Mucosa of descending colon (tissue), 3 donors: ENCODE results near the gene KRTAP1-4. TPM values are rescaled to one million over a fixed set of nuclear protein-coding genes. Genes with fewer than 3 reads are reported as not detected.

Experiments
- ATAC-seq: fragments of 200-7000 bp; cut with Tn5 transposase; one replicate; pipeline ENCODE4 v1.9.1; 2020; ENCODE audit warnings: mild to moderate bottlenecking, moderate library complexity
- DNase-seq, 3 donors: peaks; one replicate each; pipeline ENCODE4 v3.0.0-alpha.2; 2020
- H3K36me3 ChIP-seq: fragments of 200-600 bp; one replicate; pipeline ENCODE4 v1.8.0; 2021; ENCODE audit warnings: low read depth, mild to moderate bottlenecking
- H3K4me1 ChIP-seq: fragments of 200-600 bp; one replicate; pipeline ENCODE4 v1.8.0; 2021; ENCODE audit warnings: low read depth, mild to moderate bottlenecking
- H3K4me3 ChIP-seq: fragments of 200-600 bp; one replicate; pipeline ENCODE4 v1.8.0; 2021; ENCODE audit warnings: mild to moderate bottlenecking
- H3K9me3 ChIP-seq: fragments of 200-600 bp; one replicate; pipeline ENCODE4 v1.8.0; 2021; ENCODE audit warnings: mild to moderate bottlenecking
- intact Hi-C, 2 donors: fragments of 100-400 bp; cut with DNase I in 1 of 2; cut with micrococcal nuclease in 1 of 2; formaldehyde crosslinking; loops; one replicate each; pipeline versions ENCODE4 v1.11.0 to v1.11.1; 2022; cut with DNase I, micrococcal nuclease
- total RNA-seq, 3 donors: library from RNA; stranded (reverse); fragmentation: NEBNext Ultra II Directional in 2 of 3; extraction: Animal tissue kit (Norgen Biotek cat#: 25700) in 2 of 3; gene quantifications; one replicate each; pipeline versions ENCODE4 v1.2.1 to v1.2.4, GENCODE V29; 2021 to 2023
- TF ChIP-seq, protein P1 (sequence below): fragments of 200-600 bp; IDR thresholded peaks from one replicate; pipeline ENCODE4 v1.8.0; 2022; ENCODE audit warnings: antibody characterized with exemption, mild to moderate bottlenecking
- donor health status: DM: no; HTN: no; CAD: no; lungs with moderate emphysema.
- donor health status: DM: no; HTN: no; CAD: no.
- donor health status: DM: no; HTN: yes; CAD: no.

Gene KRTAP1-4
- total RNA-seq, 3 donors from 2014 or later = not detected

DNA sequence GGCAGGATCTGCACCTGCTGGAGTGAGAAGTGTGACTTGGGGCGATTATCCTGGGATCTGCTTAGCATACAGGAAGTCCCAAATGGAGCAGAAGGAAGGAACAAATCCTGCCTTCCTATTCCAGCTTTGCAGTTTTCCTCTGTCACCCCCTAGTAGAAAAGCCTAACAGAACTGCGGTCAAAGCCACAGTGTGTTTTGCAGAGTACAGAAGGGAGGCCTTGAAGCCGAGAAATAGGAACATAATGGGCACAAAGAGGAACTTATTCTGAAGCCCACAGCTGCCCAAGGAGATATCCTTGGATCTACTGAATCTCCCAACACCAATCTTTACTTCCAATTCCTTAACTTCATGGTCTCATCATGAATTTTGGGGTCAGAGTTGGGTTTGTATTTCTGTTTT is 11.5 kb downstream of the KRTAP1-4 start:
- TF ChIP-seq, protein P1, sequence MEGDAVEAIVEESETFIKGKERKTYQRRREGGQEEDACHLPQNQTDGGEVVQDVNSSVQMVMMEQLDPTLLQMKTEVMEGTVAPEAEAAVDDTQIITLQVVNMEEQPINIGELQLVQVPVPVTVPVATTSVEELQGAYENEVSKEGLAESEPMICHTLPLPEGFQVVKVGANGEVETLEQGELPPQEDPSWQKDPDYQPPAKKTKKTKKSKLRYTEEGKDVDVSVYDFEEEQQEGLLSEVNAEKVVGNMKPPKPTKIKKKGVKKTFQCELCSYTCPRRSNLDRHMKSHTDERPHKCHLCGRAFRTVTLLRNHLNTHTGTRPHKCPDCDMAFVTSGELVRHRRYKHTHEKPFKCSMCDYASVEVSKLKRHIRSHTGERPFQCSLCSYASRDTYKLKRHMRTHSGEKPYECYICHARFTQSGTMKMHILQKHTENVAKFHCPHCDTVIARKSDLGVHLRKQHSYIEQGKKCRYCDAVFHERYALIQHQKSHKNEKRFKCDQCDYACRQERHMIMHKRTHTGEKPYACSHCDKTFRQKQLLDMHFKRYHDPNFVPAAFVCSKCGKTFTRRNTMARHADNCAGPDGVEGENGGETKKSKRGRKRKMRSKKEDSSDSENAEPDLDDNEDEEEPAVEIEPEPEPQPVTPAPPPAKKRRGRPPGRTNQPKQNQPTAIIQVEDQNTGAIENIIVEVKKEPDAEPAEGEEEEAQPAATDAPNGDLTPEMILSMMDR = no peak
- ATAC-seq (no peak), DNase-seq (no peak)
- intact Hi-C loops = no loop called here
- no peaks in the 10 kb centered on the region for H3K36me3 ChIP-seq
- no peaks in the 10 kb centered on the region for H3K4me1 ChIP-seq
- no peak overlapping the region for H3K4me3 ChIP-seq
- H3K9me3 ChIP-seq = no peaks in the 10 kb centered on the region

DNA sequence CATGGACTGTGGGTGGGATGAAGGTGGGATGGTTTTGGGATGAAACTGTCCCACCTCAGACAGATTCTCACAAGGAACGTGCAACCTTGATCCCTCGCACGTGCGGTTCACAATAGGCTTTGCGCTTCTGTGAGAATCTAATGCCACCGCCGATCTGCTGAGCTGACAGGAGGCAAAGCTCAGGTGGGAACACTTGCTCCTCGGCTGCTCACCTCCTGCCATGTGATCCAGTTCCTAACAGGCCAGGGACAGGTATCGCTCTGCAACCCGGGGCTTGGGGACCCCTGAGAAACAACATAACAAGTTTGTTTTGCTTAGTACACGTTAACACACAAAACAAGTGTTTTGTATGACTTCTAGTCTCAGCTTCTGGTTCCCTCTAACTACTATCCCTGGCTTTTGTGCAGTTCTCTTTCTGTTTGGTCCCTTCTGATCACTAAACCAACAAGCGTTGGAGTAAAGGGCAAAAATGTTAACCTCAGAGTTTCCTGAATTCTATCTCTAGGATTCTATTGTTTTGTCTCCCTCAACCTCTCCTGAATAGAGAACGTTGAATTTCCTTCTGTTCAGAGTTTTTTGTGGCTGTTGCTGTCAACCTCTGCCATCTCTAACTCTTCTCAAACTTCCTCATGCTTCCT is 13.3 kb downstream of the KRTAP1-4 start:
- H3K4me1 ChIP-seq = no peaks in the 10 kb centered on the region
- no peaks in the 10 kb centered on the region for H3K36me3 ChIP-seq
- intact Hi-C loops = no loop called here
- DNase-seq (no peak), ATAC-seq (no peak)
- H3K4me3 ChIP-seq = no peak overlapping the region
- no peaks in the 10 kb centered on the region for H3K9me3 ChIP-seq
- TF ChIP-seq, protein P1 = no peak

DNA sequence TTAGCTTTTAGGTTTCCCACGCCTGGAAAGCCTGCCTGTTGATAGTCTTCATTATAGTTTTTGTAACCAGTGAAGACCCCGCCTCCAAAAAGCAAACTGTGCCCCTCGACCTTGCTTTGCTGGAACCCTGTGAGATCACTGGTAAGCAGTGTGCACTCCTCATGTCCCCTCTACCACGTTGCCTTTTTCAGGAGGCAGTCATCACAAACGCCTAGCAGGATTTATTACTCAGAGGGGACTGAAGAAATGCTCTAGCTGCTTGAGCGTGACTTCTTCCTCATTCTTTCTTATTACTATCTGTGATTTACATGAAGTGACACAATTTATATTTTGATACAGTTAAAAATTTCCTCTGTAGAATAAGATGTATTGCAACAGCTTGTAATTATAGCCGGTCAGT is 14.5 kb downstream of the KRTAP1-4 start:
- TF ChIP-seq, protein P1 = no peak
- Histone ChIP-seq H3K9me3 (no peaks in the 10 kb centered on the region), H3K4me3 (no peak overlapping the region), H3K36me3 (no peaks in the 10 kb centered on the region), H3K4me1 (no peaks in the 10 kb centered on the region)
- DNase-seq (no peak), ATAC-seq (no peak)
- intact Hi-C loops = no loop called here

DNA sequence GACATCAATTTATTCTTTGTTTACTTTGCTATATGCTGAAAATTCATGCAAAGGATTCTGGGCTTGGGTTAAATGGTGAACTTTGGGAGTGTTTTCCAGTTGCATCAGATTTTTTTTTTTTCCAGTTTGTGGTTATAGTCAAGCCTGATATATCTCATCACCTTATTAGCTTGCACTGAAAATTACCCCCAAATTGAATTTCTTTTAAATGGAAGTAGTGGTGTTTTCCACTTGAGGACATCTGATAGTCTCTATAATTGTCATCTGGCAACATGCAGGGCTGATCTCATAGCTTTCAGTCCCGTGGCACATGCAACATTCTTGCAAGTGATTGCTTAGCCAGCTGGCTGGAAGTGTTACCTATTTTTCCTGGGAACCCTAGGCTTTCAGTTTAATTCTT is 16.4 kb downstream of the KRTAP1-4 start:
- TF ChIP-seq, protein P1 = no peak
- no peak for DNase-seq
- Histone ChIP-seq H3K9me3 (no peaks in the 10 kb centered on the region), H3K4me3 (no peak overlapping the region), H3K36me3 (no peaks in the 10 kb centered on the region), H3K4me1 (no peaks in the 10 kb centered on the region)
- ATAC-seq = no peak
- intact Hi-C loops = no loop called here

DNA sequence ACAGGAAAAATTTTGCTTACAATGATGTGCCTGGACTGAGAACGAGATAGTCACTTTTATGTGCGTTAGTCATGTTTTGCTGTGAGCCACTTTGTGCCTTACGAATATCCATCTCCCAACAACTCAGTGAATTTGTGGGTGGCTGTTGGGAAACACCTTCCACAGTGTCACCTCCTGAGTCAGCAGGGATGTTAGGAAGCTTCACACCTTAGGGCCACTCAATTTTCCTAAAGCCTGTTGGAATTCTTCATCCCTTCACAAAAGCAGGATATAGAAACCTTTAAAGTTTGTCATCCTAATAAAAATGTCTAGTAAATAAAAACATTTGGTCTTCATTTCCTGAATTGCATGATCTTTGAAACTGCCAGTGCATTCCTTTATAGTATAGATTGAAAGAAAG is 16.8 kb downstream of the KRTAP1-4 start:
- intact Hi-C loops = no loop called here
- Histone ChIP-seq H3K4me1 (no peaks in the 10 kb centered on the region), H3K36me3 (no peaks in the 10 kb centered on the region), H3K4me3 (no peak overlapping the region), H3K9me3 (no peaks in the 10 kb centered on the region)
- no peak for ATAC-seq
- no peak for DNase-seq
- TF ChIP-seq, protein P1 = no peak
